ENCODE results near the gene KRT38.

Gene KRT38

DNA sequence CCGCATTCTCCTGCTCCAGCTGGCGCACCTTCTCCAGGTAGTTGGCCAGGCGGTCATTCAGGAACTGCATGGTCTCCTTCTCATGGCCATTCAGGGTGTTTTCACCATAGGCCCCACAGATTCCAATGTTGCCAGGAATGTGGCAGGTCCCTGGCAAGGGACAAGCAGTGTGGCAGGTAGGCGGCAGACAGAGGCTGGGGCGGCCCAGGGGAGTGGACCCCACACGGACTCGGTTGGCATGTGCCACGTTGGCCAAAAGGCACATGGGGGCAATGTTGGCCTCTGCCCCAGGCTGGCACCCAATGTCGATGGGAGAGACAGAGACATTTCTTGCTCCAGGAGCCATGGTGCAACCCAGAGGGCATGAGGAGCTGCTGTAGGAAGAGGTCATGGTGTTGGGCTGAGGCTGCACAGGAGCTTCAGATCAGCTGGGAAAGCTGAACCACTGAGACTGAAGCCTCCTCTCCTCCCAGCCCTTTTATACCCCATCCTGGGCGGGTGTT, at the start of gene KRT38:
Gene KRT38, minus strand, starts transcription at position 453 of the 503 bp plus-strand sequence. Its CDS starts 62 bp downstream, at position 391.
- DNase-seq: no peak

DNA sequence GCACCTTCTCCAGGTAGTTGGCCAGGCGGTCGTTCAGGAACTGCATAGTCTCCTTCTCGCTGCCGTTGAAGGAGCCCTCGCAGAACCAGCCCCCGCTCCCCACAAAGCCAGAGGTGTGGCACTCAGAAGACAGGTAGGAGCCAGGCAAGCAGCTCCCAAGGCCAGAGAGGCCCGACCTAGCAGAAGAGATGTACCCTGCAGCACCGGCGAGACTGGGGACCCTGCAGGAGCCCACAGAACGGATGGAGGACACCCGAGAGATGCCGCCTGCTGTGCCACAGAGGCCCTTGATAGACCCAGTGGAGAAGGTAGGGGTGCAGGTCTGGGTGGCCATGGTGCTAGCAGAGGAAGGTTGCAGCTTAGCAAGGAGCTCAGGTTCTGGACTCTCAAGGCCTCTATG, 48.7 kb upstream of the KRT38 start, which contains the start of gene KRT36:
Gene KRT36, minus strand, starts transcription at position 380 of the 400 bp plus-strand sequence. Its CDS starts 46 bp downstream, at position 334.
- no peak for DNase-seq

DNA sequence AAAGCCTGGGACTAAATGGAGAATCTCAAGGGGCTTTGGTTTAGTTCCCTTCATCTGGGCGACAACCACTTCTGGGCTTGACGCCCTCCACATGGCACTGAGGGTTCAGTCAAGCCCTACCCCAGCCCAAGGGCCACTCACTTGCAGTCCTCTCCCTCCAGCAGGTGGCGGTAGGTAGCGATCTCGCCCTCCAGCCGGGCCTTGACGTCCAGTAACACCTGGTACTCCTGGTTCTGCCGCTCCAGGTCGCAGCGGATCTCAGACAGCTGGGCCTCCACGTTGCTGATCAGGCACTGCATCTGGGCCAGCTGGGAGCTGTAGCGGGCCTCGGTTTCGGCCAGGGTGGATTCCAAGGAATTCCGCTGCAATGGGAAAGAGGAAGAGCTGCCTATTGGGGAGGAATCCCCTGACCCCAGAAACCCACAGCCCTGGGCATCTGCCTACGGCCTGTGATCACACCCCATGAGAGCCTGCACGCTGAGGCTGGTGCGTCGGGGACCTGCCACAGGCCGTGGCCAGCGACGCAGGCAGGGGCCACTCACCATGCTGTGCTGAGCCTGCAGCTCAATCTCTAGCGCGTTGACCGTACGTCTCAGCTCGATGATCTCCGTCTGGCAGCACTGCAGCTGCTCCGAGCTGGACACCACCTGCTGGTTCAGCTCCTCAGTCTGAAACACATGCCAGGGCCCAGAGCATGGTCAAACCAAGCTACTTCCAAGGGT, 46.2 kb upstream of the KRT38 start:
- no peak for DNase-seq

DNA sequence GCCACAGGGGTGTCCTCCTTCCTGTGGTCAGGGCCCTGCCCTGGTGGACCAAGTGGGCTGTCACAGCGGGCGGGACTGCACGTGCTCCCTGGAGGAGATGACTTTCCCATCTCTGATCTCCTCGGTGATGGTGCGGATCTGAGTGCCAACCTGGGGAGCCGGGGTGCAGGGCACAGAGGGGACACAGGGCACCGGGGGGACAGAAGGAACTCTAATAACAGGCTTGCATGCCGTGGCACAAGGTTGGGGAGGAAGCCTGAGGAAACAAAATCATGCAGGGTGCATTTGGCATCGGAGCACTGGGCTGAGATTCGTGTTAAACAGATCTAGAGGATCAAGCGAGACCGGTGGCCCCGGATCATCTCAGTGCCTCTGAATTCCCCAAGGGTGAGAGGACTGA, 45.5 kb upstream of the KRT38 start:
- DNase-seq: no peak

DNA sequence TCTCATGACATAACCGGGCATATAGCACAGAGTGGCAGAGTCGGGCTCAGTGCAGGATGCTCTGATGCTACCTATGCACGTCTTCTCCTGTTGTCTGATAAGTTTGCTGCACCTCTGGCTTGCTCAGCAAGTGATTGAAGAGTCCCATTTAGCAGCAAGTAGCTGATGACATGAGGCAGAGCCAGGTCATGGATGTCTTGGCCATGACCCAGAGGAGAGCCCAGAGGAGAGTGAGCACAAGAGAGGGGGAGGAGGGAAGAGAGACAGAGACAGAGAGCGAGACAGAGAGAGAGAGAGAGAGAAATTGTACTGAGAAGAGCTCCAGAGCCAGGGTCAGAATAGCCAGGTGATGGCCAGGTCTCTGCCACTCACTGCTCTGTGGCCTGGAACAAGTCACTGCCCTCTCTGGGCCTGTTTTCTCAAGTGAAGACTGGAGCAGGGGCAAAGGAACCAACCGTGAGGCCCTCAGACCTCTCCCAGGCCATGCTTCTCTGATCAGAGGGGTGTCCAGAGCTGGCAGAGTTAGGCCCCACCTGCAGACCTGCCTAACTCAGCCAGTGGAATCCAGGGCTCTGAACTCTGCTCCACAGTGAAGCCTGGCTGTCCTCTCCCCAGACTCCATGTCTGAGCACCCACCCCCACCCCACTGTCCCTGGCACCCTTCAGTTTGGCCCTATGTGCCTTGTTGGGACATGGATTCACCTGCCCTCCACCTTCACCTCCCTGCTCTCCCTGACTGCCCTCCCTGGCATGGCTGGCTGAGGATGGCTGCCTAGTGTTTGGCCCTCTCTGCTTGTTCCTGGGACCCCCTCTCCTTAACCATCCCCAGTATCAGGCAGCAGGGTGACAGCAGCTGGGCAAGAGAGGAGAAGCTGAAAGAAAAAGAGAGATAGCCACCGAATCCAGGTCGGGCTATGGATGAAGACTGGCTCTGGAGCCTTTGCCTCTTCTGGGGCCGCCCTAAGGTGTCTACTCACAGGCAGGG, 44.4 kb upstream of the KRT38 start:
- DNase-seq: no peak

DNA sequence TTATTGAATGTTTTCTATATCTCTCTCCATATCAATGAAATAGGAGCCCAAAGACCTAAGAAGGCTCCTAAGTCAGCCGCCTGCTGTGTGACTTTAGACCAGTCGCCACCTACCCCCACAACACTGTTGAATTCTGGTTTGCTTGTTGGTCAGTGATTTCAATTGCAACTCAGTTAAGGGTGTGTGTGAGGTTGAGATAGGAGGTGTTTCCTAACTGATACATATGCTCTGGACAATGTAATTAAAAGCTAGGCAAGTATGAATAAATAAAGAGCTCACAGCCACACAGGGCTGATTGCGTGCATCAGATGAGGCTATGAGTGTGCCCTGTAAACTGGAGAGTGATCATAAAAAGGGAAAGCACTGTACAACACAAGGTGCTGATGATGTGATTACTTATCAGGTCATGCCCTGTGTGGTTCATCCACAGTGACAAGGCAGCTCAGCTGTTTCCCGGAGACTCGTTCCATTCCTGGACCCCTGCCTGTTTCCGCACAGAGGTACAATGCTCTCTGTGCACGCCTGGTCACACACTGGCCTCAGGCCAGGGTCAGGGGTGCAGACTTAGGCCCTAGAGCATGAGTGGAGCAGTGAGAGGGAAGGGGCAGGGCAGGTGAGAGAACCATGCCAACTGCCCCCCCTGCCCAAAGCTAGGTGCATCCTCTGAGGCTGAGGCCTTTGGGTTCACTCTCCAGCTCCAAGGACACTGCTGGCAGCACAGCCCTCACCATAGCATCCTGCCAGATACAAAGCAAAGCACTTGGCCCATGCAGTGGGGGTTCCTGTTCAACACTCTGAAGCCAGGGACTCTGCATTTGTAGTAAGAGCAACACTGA, 43.4 kb upstream of the KRT38 start:
- DNase-seq: no peak

DNA sequence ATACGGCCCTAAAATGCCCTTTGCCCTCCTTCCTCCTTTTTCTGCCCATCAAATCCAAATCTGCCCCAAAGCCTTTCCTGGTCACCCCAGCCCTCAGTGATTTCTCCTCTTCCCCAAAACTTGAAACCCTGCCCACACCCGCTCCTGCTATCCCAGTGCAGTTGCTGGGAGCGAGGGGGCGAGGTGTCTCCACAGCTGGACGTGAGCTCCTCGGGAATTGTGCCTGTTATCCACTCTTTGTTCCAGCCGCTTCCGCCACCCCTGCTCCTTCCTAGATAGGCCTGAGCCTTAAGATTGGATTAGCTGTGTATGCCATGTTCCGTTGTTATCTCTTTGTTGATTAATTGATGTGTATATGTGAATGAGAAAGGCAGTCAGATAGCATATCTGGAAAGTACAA, 42.7 kb upstream of the KRT38 start:
- DNase-seq: no peak

DNA sequence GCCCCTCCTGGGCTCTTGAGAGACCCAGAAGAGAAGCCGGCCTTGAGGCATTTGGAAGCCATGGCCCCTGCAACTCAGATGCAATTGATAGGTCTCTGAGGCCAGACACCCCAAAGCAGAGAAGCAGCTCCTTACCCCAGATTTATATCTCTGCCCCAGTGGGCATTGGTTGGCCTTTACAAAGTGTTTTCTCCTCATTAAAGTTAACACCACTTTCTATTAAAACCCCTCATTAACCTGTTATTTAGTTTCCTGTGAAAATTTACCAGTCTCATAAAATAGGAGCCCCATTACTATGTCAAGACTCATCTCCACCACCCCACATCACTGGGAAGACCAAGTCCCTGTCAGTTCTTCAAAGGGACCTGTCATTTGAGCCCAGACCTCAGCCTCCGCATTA, 40.3 kb upstream of the KRT38 start, which contains the start of gene KRT35:
Gene KRT35, minus strand, starts transcription at position 116 of the 400 bp plus-strand sequence. Its CDS starts 54 bp downstream, at position 62.
- no peak for DNase-seq

DNA sequence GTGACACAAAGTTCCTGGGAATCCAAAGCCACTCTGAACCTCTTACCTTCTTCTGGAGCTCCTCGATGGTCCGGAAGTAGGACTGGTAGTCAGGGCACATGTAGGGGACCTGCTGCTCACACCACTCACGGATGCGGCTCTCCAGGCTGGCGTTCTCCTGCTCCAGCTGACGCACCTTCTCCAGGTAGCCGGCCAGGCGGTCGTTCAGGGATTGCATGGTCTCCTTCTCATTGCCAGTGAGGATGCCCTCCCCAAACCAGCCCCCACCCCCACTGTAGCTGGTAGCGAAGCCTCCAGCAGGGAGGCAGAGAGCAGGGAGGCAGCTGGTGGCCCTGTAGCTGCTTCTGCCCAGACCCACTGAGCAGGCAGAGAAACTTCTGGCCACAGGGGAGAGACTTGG, 39.8 kb upstream of the KRT38 start:
- DNase-seq: no peak

DNA sequence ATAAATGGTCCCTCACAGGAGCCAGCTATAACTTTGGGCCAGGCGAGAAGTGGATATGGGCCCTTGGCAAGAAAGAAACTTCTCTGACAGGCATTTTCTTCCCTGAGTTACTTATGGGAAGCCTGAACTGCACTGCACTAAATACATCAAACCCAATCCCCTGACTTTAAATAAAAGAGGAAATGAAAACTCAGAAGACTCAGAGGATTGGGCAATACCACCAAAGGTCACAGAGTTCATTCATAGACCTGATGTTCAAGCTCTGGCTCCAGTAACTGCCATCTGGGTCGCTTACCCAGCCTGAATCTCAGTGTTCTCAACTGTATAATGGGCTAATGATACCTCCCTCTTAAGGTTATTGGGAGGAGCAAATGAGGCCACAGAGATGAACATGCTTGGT, 39.4 kb upstream of the KRT38 start:
- no peak for DNase-seq

DNA sequence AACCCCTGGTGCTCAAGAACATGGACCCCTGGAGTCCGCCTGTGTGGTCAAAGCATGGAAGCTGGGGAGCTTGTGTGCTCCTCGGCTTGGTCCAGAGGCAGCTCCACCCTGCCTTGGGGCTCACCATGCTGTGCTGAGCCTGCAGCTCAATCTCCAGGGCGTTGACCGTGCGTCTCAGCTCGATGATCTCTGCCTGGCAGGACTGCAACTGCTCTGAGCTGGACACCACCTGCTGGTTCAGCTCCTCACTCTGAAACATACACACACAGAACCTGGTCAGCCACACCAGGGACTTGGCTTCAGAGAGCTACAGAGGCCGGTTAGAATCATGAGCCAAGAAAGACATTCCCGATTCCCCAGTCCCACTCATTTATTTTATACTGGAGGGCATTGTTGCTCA, 37.5 kb upstream of the KRT38 start:
- DNase-seq: no peak

DNA sequence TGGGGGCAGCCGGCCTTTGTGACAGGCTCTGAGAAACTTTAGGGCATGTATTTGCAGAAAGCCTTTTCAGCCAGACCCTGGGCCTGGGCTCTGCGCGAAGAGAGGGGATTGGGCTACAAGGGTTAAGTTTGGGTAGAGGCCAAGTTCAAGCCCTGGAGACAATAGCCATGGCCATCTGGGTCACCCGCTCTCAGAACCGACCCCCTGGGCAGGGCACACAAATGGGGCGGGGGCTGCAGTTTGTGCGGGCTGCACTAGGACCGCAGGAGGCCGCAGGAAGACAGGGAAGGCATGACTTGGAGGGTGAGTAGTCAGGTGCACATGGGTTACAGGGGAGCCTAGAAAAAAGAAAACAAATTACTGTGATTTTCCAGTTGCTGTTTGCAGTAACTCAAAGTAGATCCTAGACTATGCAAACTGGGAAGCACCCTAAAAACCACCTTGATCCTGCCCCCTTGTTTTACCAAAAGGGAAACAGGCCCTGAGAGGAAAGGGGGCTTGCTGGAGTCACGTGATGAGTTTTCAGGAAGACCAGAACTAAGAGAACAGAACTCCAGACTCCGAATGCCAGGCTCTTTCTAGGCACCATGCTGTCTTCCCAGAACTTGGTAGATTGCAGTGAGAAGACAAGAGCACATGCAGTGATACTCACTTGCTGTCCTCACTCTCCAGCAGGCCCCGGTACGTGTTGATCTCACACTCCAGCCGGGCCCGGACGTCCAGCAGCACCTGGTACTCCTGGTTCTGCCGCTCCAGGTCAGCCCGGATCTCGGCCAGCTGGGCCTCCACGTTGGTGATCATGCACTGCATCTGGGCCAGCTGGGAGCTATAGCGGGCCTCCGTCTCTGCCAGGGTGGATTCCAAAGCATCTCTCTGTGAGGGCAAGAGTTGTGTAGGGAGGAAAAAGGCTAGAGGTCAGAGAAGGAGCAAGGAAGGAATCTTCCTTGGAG, 36.4 kb upstream of the KRT38 start:
- DNase-seq: no peak

DNA sequence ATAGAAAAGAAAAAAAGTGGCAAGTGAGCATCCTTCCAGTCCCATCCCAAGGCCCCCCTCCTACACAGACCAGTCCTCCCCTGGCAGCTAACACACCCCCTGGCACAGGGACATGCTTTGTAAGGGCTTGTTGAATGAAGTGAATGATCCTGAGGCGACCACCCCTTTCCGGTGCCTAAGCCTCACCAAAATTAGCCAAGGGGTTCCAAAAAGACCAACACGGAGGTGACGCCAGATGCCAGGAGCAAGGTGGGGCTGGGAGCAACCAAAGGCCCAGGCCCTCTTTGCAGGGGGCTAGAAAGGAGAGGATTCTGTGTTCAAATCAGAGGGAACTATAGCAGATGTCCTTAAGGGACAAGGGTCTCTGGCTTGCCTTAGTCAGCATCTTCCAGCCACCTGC, 34.6 kb upstream of the KRT38 start:
- DNase-seq: no peak

DNA sequence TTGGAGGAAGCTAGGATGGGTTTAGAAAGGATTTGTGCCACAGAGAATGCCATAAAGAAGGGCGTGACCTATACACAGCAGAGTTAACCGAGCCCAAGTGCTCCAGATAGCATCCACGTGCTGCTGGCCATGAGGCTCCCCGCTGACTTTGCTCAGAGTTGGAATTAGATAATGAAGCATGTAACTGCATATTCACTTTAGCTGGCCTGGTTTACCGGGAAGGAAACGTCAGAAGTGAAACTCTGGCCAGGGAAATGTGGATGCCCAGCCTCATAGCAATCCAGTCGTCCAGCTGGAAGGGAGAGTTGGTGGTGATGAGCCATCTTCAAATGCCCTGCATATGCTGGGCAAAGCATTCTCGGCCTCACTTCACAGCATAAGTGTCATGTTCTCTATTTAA, 34.1 kb upstream of the KRT38 start:
- DNase-seq: no peak

DNA sequence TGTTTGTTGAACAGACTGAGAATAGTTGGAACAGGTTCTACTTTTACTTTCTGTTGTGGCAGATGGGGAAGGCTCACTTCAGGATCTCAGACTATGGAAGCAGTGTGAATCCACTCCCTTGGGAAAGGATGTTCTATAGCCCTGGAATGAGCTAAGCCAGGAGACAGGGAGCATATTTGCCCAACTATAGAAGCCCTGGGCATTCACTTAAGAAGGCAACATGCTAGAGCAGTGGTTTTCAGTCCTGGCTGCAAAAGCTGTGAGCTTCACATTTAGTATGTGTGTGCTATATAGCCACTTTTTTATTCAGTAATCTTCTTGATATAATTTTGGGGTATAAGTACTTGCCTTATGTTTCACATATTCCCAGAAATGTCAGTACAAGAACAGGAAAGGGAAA, 27.6 kb upstream of the KRT38 start:
- DNase-seq: no peak

DNA sequence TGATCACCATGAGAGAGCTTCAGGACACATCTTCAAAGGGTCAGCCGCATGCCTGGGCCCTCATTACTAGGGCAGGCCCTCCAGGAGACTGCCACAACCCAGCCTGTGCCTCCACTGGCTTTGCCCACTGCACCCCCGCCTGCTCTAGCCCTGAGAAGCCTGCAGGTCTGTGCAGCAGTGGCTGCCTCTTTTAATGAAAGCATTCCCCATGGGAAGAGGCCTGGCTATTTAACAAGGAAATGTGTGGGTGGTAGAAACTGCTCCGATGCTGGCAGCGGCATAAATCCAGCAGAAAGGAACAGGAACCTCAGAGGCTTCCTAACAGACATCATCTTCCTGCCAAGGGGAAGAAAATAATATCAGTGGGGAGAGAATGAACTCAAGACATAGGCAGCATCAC, 26.8 kb upstream of the KRT38 start:
- no peak for DNase-seq

DNA sequence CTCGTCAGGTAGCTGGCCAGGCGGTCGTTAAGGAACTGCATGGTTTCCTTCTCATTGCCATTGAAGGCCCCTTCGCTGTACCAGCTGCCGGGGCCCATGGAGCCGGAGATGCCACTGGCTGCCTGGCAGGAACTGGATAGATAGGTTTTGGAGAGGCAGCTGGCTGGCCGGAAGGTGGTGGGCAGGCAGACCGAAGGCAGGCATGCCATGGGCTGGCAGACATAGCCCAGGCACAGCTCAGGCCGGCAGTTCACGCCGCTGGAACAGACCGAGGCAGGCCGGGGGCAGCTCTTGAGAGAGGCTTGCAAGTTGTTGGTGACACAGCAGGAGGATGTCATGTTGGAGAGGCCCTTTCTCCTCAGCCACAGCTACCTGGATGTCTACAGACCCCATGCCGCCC, 26.2 kb upstream of the KRT38 start, which contains the start of gene KRT32:
Gene KRT32, minus strand, starts transcription at position 399 of the 400 bp plus-strand sequence. Its CDS starts 61 bp downstream, at position 338.
- no peak for DNase-seq

DNA sequence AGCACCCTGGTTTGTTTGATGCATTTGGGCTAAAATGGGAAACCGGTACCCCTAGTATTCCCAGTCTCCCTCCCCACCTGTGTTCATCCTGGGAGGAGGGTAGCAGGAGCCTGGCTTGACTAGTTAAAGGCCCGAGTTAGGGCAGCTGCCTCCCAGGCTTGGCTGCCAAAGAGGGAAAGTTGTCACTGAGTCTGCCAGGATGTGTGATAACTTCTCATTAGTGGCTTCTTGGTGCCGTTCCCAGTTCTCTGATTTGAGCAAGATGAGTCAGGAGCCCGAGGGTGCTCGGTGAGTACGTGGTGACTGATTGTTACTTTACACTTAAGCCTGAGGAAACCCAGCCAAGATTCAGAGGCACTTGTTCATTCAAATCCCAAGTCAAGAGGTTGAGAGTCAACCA, 23.9 kb upstream of the KRT38 start:
- DNase-seq: peak; percentile 35

DNA sequence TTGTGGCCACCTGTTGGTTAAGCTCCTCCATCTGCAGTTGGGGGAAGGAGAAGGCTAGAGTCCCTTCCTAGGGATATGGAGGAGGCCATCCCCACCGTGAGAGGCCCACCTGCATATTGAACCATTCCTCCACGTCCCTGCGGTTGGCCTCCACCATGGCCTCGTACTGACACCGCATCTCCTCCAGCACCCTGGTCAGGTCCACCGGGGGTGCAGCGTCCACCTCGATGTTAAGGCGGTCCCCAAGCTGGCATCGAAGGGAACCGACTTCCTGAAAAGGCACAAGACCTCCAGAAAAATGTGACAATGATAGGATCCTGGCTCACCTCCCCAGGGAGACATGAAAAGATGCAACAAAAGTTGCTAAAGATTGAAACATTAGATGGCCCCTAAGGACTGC, 23.4 kb upstream of the KRT38 start:
- DNase-seq: no peak

DNA sequence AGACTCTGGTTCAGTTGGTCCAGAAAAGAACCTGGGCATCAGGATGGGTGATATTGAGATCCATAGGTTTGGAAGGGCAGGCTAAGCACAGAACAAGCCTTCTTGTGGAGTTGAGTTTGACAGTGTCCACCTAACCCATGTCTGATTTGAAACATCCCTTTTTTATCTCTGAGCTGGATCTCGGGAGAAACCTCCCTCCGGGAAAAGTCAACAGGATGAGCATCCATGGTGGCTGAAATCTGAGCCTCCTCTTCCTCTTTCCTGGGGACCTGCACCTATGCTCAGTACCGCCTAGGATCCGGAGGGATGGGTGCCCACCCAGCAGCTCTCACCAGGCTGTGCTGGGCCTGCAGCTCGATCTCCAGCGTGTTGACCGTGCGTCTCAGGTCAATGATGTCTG, 23.0 kb upstream of the KRT38 start:
- DNase-seq: no peak

DNA sequence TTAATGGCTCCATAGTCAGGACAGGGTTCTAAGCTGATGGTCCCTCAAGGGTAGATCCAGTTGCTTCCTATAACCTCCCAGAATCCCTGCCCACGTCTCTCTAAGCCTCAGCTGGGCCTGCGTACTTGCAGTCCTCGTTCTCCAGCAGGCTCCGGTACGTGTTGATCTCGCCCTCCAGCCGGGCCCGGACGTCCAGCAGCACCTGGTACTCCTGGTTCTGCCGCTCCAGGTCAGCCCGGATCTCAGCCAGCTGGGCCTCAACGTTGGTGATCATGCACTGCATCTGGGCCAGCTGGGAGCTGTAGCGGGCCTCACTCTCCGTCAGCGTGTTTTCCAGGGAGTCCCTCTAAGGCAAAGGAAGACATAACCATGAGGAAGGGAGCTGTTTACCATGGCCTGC, 21.9 kb upstream of the KRT38 start:
- no peak for DNase-seq
